Activated CD8-positive, alpha-beta memory T cell treated with anti-CD3 and anti-CD28 coated beads for 24 hours (primary cell): ENCODE measurements around the gene DOP1A.
A peak's percentile ranks its signal among the peaks of the same experiment; 100 is the strongest.
"Not testable (repeated sequence)": the region's sequence is repeated elsewhere in the genome, so short reads cannot be mapped to it uniquely, and the experiment has no call there.

ENCODE experiments used
- DNase-seq: peaks from one replicate; pipeline ENCODE4 v3.0.0-alpha.2; 2020

Gene DOP1A

GRCh38 chr6:83153883-83154521, 86.5 kb downstream of the DOP1A start:
- no peak for DNase-seq

GRCh38 chr6:83155794-83156193, 88.3 kb downstream of the DOP1A start:
- DNase-seq = no peak

GRCh38 chr6:83160167-83160566, 92.7 kb downstream of the DOP1A start:
- DNase-seq = no peak

GRCh38 chr6:83167726-83168278, 100.3 kb downstream of the DOP1A start:
- no peak for DNase-seq

- no peak for DNase-seq
These were observed 101.1 kb downstream of the DOP1A start for GRCh38 chr6:83168556-83168955.

- DNase-seq = no peak
These were observed 101.6 kb downstream of the DOP1A start for GRCh38 chr6:83169106-83169505.

GRCh38 chr6:83169511-83169910, 102.0 kb downstream of the DOP1A start:
- DNase-seq = no peak

- no peak for DNase-seq
These were observed 108.8 kb downstream of the DOP1A start for GRCh38 chr6:83176246-83176645.

- DNase-seq = no peak
These were observed 113.0 kb downstream of the DOP1A start for GRCh38 chr6:83180426-83180950.

GRCh38 chr6:83182114-83182513, 114.6 kb downstream of the DOP1A start:
- no peak for DNase-seq

GRCh38 chr6:83183082-83183828, 115.8 kb downstream of the DOP1A start:
- DNase-seq = no peak

- DNase-seq = no peak
These were observed 117.6 kb downstream of the DOP1A start for GRCh38 chr6:83185096-83185495.

GRCh38 chr6:83188501-83188900, 121.0 kb downstream of the DOP1A start:
- DNase-seq = no peak

- DNase-seq = no peak
These were observed 123.2 kb downstream of the DOP1A start for GRCh38 chr6:83190626-83191025.

- DNase-seq = not testable (repeated sequence)
These were observed 124.5 kb downstream of the DOP1A start for GRCh38 chr6:83191974-83192373.

GRCh38 chr6:83192456-83192855, 125.0 kb downstream of the DOP1A start:
- DNase-seq = no peak

- DNase-seq = peak; percentile 94
These were observed 125.6 kb downstream of the DOP1A start, which contains the start of the genes PGM3 and RWDD2A for GRCh38 chr6:83192871-83193746. PGM3 (minus strand) TSS chr6:83193265; CDS start chr6:83191012, 2,253 bp downstream. RWDD2A (plus strand) TSS chr6:83193357; CDS start chr6:83194452, 1,095 bp downstream.

- peak; percentile 66 for DNase-seq
These were observed 126.5 kb downstream of the DOP1A start for GRCh38 chr6:83193747-83194566.

GRCh38 chr6:83198486-83199172, 131.2 kb downstream of the DOP1A start:
- no peak for DNase-seq

GRCh38 chr6:83199173-83199862, 131.8 kb downstream of the DOP1A start:
- DNase-seq = no peak

GRCh38 chr6:83199863-83200225, 132.4 kb downstream of the DOP1A start:
- DNase-seq = no peak
